ENCODE measurements around the gene IBTK. TPM values are rescaled to one million over a fixed set of nuclear protein-coding genes. Genes with fewer than 3 reads are reported as not detected.

Gene IBTK
- total RNA-seq = 20.8 and 21.5 TPM in 2 replicates

DNA sequence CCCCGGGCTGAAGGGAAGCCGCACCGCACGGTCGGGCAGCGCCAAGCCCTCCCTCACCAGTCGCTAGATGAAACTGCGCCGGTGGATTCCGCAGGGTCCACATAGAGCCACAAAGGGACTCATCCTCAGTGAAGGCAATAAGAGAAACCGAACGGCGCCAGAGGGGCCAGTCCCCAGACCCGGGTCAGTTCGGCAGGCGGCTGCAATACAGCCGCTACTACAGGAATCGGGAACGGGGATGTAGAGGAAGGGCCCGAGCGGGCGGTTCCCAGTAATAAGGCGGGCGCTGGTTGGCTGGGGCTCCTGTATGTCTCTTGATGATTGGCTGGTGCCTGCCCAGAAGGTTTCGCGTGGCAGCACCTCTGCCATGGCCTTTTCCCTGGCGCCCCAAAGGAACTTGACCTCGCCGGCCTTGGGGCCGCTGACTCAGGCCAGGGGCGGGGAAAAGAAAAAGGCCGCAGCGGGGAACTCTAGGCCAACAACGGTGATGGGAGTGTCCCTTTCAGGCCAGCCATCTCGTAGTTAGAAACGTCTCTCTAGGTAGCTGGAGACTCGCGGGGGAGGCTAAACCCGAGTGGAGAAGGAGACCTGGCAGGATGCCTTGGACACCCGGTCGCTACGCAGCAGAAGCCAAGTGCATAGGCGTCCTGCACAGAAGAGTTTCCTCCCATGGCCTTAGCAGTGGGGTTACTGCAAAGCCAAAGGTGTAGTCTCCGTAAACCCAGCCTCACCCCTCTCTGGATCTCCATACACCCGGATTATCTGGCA is at the start of gene IBTK:
TSS of gene IBTK (minus strand) at position 240 of the 768 bp plus-strand sequence. CDS start 7,258 bp downstream, outside the sequence.

Other genes starting within 250 kb of the IBTK start
- 37.8 and 51.3 TPM in 2 replicates for gene TPBG, start 116.1 kb upstream of the IBTK start, total RNA-seq

Measured in mesangial cell (primary cell).